Measurements from ENCODE around the gene MAN2A1.

The MAN2A1 gene

DNA sequence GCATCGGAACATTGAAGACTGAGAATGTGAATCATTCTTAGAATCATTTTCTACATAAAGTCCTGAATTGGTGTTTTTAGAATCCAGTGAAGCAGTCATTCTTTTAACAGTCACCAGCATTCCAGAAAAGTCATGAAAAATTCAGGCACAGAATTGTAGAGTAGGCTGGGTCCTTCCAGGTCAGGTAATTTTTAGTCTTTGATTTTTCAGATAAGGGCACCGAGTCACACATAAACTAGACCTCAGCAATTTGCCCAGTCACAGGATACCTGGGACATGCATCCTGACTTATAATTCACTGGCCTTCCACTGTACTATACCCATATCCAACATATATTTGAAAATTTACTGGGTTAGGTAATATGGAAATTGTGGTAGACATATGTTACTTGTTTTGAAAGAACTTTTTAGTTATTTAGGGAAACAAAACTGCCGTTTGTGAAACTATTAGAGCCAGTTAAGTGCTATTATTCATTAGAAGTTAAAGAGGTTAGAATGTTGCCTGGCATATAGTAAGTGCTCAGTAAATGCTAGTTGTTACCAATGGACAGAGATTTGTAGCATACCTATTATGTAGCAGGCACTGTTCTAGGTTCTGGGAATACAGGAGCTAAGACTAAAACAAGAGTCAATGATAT is 10.9 kb downstream of the MAN2A1 start:
- no peak overlapping the region for H3K27ac ChIP-seq
- no peaks in the 10 kb centered on the region for H3K4me1 ChIP-seq (ENCODE audit: control insufficient read depth in 1 of 2, insufficient read depth in 1 of 2, low read depth in 1 of 2, low read length in 1 of 2)

DNA sequence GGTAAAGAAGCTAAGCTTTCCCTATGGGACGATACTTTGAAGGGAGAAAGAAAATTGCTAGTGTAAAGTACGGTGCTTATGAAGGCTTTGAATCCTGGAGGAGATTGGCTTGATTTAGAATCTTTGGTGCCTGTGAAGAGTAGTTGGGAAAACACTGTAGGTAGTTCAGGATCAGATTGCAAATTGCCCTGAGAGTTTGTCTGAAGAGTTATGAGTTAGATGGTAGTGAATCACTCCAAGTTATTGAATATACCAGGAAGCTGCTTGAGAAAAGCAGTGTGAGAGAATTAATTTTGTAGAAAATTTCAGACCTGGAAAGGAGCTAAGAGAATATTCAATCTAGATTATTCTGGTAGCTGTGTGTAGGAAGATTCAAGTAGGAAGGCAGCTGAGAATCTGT is 11.5 kb downstream of the MAN2A1 start:
- TF ChIP-seq, protein P1, sequence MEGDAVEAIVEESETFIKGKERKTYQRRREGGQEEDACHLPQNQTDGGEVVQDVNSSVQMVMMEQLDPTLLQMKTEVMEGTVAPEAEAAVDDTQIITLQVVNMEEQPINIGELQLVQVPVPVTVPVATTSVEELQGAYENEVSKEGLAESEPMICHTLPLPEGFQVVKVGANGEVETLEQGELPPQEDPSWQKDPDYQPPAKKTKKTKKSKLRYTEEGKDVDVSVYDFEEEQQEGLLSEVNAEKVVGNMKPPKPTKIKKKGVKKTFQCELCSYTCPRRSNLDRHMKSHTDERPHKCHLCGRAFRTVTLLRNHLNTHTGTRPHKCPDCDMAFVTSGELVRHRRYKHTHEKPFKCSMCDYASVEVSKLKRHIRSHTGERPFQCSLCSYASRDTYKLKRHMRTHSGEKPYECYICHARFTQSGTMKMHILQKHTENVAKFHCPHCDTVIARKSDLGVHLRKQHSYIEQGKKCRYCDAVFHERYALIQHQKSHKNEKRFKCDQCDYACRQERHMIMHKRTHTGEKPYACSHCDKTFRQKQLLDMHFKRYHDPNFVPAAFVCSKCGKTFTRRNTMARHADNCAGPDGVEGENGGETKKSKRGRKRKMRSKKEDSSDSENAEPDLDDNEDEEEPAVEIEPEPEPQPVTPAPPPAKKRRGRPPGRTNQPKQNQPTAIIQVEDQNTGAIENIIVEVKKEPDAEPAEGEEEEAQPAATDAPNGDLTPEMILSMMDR (IDR thresholded peaks at IDR 0.05), result no peak

More for the DNA sequence above, 10.9 kb downstream of the MAN2A1 start:
- Histone ChIP-seq H3K27me3 (no peaks in the 10 kb centered on the region), H3K4me3 (ENCODE audit: low read depth in 1 of 2, low read length in 1 of 2) (no peak overlapping the region), H3K36me3 (no peaks in the 10 kb centered on the region), H3K9me3 (no peaks in the 10 kb centered on the region)
- TF ChIP-seq, protein P1 (IDR thresholded peaks at IDR 0.05), result no peak

GRCh38 chr5:109701792-109702191 is 12.1 kb downstream of the MAN2A1 start:
- Histone ChIP-seq H3K27ac (no peak overlapping the region), H3K36me3 (no peaks in the 10 kb centered on the region), H3K9me3 (no peaks in the 10 kb centered on the region), H3K4me3 (ENCODE audit: low read depth in 1 of 2, low read length in 1 of 2) (no peak overlapping the region), H3K27me3 (no peaks in the 10 kb centered on the region), H3K4me1 (ENCODE audit: control insufficient read depth in 1 of 2, insufficient read depth in 1 of 2, low read depth in 1 of 2, low read length in 1 of 2) (no peaks in the 10 kb centered on the region)
- TF ChIP-seq, protein P1 (IDR thresholded peaks at IDR 0.05), result no peak

More for the DNA sequence above, 11.5 kb downstream of the MAN2A1 start:
- Histone ChIP-seq H3K36me3 (no peaks in the 10 kb centered on the region), H3K4me3 (ENCODE audit: low read depth in 1 of 2, low read length in 1 of 2) (no peak overlapping the region), H3K27ac (no peak overlapping the region), H3K9me3 (no peaks in the 10 kb centered on the region), H3K27me3 (no peaks in the 10 kb centered on the region), H3K4me1 (ENCODE audit: control insufficient read depth in 1 of 2, insufficient read depth in 1 of 2, low read depth in 1 of 2, low read length in 1 of 2) (no peaks in the 10 kb centered on the region)

DNA sequence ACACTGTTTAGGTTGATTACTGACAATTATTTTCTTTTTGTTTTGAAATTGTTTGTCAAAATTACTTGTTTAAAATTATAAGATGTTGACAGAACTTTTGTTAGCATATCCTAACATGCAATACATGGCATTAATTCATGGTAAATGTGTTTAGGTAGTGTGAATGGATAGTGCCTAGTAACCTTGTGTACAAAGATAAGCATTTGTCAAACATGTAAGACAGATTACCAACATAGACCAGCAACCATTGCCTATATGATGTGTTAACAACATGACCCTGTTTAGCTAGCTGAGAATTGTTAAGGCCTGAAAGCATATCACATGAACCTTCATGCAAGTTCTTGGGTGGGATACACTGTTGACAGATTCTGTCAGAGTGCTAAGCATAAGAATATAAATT is 13.4 kb downstream of the MAN2A1 start:
- TF ChIP-seq, protein P1 (IDR thresholded peaks at IDR 0.05), result no peak
- Histone ChIP-seq H3K9me3 (no peaks in the 10 kb centered on the region), H3K27ac (no peak overlapping the region), H3K36me3 (no peaks in the 10 kb centered on the region), H3K4me1 (ENCODE audit: control insufficient read depth in 1 of 2, insufficient read depth in 1 of 2, low read depth in 1 of 2, low read length in 1 of 2) (no peaks in the 10 kb centered on the region), H3K27me3 (no peaks in the 10 kb centered on the region), H3K4me3 (ENCODE audit: low read depth in 1 of 2, low read length in 1 of 2) (no peak overlapping the region)

DNA sequence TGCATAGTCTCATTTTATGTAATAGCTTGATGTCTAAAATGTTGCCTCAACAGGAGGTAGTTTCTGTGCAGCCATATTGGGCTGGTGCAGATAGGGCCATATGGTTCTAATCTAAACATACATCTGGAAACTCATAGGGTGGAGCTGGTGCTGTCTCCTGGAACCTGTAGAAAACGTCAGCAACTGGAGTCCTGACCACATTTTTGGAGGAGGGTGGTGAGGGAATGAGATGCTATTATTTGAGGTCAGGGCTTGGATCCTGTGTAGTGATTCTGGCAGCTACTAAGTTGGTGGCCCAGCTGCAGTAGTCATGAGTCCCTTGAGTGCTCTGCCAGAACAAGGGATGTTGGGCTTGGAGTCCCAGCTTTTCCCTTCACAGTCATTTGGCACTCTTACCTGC is 14.1 kb downstream of the MAN2A1 start:
- no peaks in the 10 kb centered on the region for H3K4me1 ChIP-seq (ENCODE audit: control insufficient read depth in 1 of 2, insufficient read depth in 1 of 2, low read depth in 1 of 2, low read length in 1 of 2)
- TF ChIP-seq, protein P1 (IDR thresholded peaks at IDR 0.05), result no peak
- no peak overlapping the region for H3K4me3 ChIP-seq (ENCODE audit: low read depth in 1 of 2, low read length in 1 of 2)
- H3K27ac ChIP-seq, result no peak overlapping the region
- H3K9me3 ChIP-seq, result no peaks in the 10 kb centered on the region
- H3K36me3 ChIP-seq, result no peaks in the 10 kb centered on the region
- no peaks in the 10 kb centered on the region for H3K27me3 ChIP-seq
